ENCODE results near the gene SF3A1. TPM values are rescaled to one million over a fixed set of nuclear protein-coding genes. Genes with fewer than 3 reads are reported as not detected.

The SF3A1 gene
- total RNA-seq, 2 donors from 2014 or later, result 298 to 325 TPM

DNA sequence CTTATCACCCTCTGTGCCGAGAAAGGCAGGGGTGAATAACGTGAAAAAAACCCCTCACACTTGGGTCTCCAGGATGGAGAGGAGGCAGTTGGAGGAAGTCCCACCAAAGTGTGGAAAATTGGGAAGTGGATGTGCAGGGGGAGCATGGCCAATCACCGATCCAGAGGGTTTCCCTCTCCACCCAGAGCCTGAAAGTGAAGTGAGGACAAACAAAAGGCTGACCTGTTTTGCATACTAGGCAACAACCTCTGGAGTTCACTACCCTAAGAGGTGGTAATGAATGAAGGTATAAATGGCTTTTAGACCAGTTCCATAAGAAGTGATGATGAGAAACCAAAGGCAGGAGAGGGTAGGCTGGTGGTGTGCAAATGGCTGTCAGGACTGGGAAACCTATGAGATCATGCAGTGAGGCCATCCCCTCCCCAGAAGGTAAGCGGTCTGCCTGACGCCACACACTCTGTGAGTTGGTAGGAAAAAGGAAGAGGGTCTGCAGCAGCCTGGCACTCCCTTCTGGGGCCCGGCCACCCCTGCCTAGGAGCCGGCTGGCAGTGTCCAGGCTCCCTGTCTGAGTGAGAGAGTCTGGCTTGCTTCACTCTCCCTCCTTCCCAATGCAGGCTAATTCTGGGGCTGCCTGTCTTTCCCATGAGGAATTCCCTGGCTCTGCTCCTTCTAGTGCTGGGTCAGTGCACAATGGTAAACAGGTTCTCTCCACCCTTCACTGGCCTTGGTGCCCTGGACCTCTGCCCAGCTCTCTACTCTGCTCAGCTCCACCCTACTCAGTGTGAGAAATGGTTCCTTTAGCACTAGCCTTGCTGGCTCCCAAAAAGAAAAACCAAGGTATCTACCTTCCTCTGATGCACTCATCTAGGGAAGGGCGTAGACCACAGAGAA lies 45.6 kb downstream of the SF3A1 start:
- ATAC-seq (replicated peaks in 1 of 2), result no peak
- no peak for DNase-seq
- peaks cover 5 to 10% of the 10 kb centered on the region in 2 donors for H3K36me3 Mint-ChIP-seq (ENCODE audit: insufficient read depth in 2 of 2)
- H3K27me3 Mint-ChIP-seq (ENCODE audit: low read depth), result no peaks in the 10 kb centered on the region
- H3K4me1 Mint-ChIP-seq (ENCODE audit: low read depth), result peaks cover 97% of the 10 kb centered on the region
- no peaks in the 10 kb centered on the region for H3K9me3 Mint-ChIP-seq
- peak overlapping the region; percentile 23 to 33 for H3K4me3 Mint-ChIP-seq
- H3K27ac Mint-ChIP-seq, result peak overlapping the region; percentile 78

- DNase-seq, result no peak
- H3K4me1 Mint-ChIP-seq (ENCODE audit: low read depth), result peaks cover 97% of the 10 kb centered on the region
- peaks cover 5 to 10% of the 10 kb centered on the region in 2 donors for H3K36me3 Mint-ChIP-seq (ENCODE audit: insufficient read depth in 2 of 2)
- H3K4me3 Mint-ChIP-seq, result peak overlapping the region; percentile 23 to 68
- peak overlapping the region; percentile 78 for H3K27ac Mint-ChIP-seq
- H3K27me3 Mint-ChIP-seq (ENCODE audit: low read depth), result no peaks in the 10 kb centered on the region
- no peaks in the 10 kb centered on the region for H3K9me3 Mint-ChIP-seq
- peak; percentile 29 to 47 for ATAC-seq (replicated peaks in 1 of 2)
Observed at GRCh38 chr22:30309951-30310741, 46.5 kb downstream of the SF3A1 start.

GRCh38 chr22:30308518-30309230 lies 48.0 kb downstream of the SF3A1 start:
- Mint-ChIP-seq H3K27ac (peak overlapping the region; percentile 94), H3K27me3 (ENCODE audit: low read depth) (no peaks in the 10 kb centered on the region), H3K4me3 (peak overlapping the region in 1 of 2 donors; percentile 29), H3K4me1 (ENCODE audit: low read depth) (peaks cover 97% of the 10 kb centered on the region), H3K9me3 (no peaks in the 10 kb centered on the region), H3K36me3 (ENCODE audit: insufficient read depth in 2 of 2) (peaks cover 6 to 7% of the 10 kb centered on the region in 2 donors)
- DNase-seq (no peak), ATAC-seq (replicated peaks in 1 of 2) (no peak)

- H3K9me3 Mint-ChIP-seq, result no peaks in the 10 kb centered on the region
- H3K27me3 Mint-ChIP-seq (ENCODE audit: low read depth), result no peaks in the 10 kb centered on the region
- H3K36me3 Mint-ChIP-seq (ENCODE audit: insufficient read depth in 2 of 2), result peaks cover 8% of the 10 kb centered on the region in 2 donors
- peak overlapping the region; percentile 94 for H3K27ac Mint-ChIP-seq
- DNase-seq, result no peak
- no peak for ATAC-seq (replicated peaks in 1 of 2)
- peak overlapping the region; percentile 1 to 29 for H3K4me3 Mint-ChIP-seq
- peaks cover 100% of the 10 kb centered on the region for H3K4me1 Mint-ChIP-seq (ENCODE audit: low read depth)
Observed at GRCh38 chr22:30308093-30308492, 48.6 kb downstream of the SF3A1 start.

- Mint-ChIP-seq H3K36me3 (ENCODE audit: insufficient read depth in 2 of 2) (peaks cover 5 to 8% of the 10 kb centered on the region in 2 donors), H3K9me3 (no peaks in the 10 kb centered on the region), H3K27ac (peak overlapping the region; percentile 94), H3K4me3 (peak overlapping the region; percentile 69 to 84), H3K27me3 (ENCODE audit: low read depth) (no peaks in the 10 kb centered on the region), H3K4me1 (ENCODE audit: low read depth) (peaks cover 100% of the 10 kb centered on the region)
- no peak for ATAC-seq (replicated peaks in 1 of 2)
- DNase-seq, result no peak
Observed at GRCh38 chr22:30307041-30307574, 49.6 kb downstream of the SF3A1 start.

DNA sequence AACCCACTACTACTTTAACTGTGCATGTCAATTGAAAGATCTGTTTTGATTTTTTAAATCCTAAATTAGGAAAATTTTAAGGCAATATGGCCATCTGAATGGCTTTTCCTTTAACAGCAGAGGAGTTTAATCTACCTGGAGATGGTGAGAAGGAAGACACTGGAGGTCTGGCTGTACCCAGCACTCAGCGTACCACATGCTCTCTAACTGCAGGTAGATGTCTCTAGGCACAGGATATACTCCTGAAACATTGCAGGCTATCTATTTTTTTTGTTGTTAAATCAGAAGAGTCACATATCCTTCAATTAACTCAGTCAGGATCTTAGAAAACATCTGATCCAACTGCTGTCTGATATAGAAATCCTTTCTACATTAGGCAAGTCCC lies 50.1 kb downstream of the SF3A1 start:
- no peak for DNase-seq
- peak overlapping the region; percentile 94 for H3K27ac Mint-ChIP-seq
- no peak for ATAC-seq (replicated peaks in 1 of 2)
- H3K4me1 Mint-ChIP-seq (ENCODE audit: low read depth), result peaks cover 100% of the 10 kb centered on the region
- H3K9me3 Mint-ChIP-seq, result no peaks in the 10 kb centered on the region
- H3K27me3 Mint-ChIP-seq (ENCODE audit: low read depth), result no peaks in the 10 kb centered on the region
- H3K4me3 Mint-ChIP-seq, result peak overlapping the region; percentile 69 to 84
- peaks cover 5 to 8% of the 10 kb centered on the region in 2 donors for H3K36me3 Mint-ChIP-seq (ENCODE audit: insufficient read depth in 2 of 2)

- H3K9me3 Mint-ChIP-seq, result no peaks in the 10 kb centered on the region
- ATAC-seq (replicated peaks in 1 of 2) (peak; percentile 70), DNase-seq (no peak)
Observed at GRCh38 chr22:30305906-30306626, 50.6 kb downstream of the SF3A1 start.

DNA sequence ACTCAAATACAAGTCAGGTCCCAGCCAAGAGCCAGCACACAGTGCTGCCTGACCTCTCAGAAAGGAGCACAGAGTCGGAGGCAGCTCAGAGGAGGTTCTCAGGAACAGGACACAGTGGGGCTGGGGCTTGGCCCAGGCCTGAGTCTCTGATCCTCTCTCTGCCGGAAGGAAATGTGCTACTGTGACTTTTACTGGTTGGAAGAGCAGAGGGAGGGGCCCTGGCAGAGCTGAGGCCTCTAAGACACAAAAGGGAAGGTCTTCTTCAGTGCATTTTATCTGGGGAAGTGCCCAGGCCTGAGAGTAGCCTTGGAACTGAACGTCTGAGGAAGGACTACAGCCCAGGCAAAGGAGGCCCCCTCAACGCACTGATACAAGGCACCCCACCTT lies 51.2 kb downstream of the SF3A1 start:
- Mint-ChIP-seq H3K4me3 (peak overlapping the region; percentile 69 to 84), H3K27me3 (ENCODE audit: low read depth) (no peaks in the 10 kb centered on the region), H3K36me3 (ENCODE audit: insufficient read depth in 2 of 2) (peaks cover 8% of the 10 kb centered on the region in 2 donors), H3K4me1 (ENCODE audit: low read depth) (peaks cover 98% of the 10 kb centered on the region), H3K9me3 (no peaks in the 10 kb centered on the region), H3K27ac (peak overlapping the region; percentile 94)
- ATAC-seq (replicated peaks in 1 of 2) (peak; percentile 80 to 83), DNase-seq (peak; percentile 49 to 68)

More at GRCh38 chr22:30305906-30306626, 50.6 kb downstream of the SF3A1 start:
- H3K4me3 Mint-ChIP-seq, result peak overlapping the region; percentile 69 to 84
- H3K27ac Mint-ChIP-seq, result peak overlapping the region; percentile 94
- peaks cover 100% of the 10 kb centered on the region for H3K4me1 Mint-ChIP-seq (ENCODE audit: low read depth)
- H3K36me3 Mint-ChIP-seq (ENCODE audit: insufficient read depth in 2 of 2), result peaks cover 8% of the 10 kb centered on the region in 2 donors
- H3K27me3 Mint-ChIP-seq (ENCODE audit: low read depth), result no peaks in the 10 kb centered on the region

DNA sequence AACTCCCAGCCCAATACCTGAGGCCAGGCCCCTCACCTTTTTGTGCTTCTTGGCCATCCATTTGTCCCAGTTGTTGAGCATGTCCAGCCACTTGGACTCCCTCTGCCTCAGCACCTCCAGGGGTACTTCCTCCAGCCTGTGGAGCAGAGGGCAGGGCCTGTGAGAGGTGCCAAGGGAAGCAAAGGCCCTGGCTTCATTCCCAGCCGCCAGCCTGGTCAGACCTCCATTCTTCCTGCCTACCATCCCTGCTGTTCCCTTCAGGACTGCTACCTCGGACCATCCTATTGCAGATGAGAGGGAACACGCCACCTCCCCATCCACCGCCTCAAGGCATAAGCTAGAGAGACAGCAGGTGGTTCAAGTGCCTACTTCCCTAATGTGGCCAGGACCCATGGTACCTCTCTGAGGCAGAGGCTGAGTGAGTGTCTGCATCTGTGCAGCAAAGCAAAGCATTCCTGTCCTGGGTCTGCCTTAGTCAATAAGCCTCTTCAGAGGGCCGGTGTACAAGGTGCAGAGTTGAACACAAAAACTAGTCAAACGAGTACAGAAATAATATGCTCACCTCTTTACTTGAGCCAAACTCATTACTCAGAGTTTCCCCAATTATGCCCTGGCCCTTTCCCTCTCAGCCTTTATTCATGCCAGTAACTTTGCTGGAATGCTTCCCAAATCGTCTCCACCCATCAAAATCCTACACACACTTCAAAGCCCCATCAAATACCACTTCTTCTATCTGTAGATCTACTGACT lies 52.0 kb downstream of the SF3A1 start:
- Mint-ChIP-seq H3K4me1 (ENCODE audit: low read depth) (peaks cover 90% of the 10 kb centered on the region), H3K9me3 (no peaks in the 10 kb centered on the region), H3K27me3 (ENCODE audit: low read depth) (no peaks in the 10 kb centered on the region), H3K27ac (peak overlapping the region; percentile 94), H3K36me3 (ENCODE audit: insufficient read depth in 2 of 2) (peaks cover 8% of the 10 kb centered on the region in 2 donors), H3K4me3 (peak overlapping the region; percentile 69 to 84)
- DNase-seq, result no peak
- no peak for ATAC-seq (replicated peaks in 1 of 2)

DNA sequence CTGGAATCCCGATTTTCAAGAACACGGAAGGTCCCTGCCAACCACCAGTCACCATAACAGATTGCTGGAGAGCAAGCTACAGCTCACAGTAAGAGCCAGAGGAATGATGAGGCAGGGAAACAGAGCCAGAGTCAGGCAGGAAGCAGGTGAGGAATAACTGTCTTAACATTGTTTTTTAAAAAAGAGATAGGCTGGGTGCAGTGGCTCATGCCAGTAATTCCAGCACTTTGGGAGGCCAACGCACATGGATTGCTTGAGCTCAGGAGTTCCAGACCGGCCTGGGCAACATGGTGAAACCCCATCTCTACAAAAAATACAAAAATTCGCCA lies 53.9 kb downstream of the SF3A1 start:
- Mint-ChIP-seq H3K36me3 (ENCODE audit: insufficient read depth in 2 of 2) (peaks cover 8 to 12% of the 10 kb centered on the region in 2 donors), H3K4me1 (ENCODE audit: low read depth) (peaks cover 86% of the 10 kb centered on the region), H3K27me3 (ENCODE audit: low read depth) (no peaks in the 10 kb centered on the region), H3K9me3 (no peaks in the 10 kb centered on the region), H3K4me3 (peak overlapping the region; percentile 5 to 62), H3K27ac (peak overlapping the region; percentile 97)
- DNase-seq (no peak), ATAC-seq (replicated peaks in 1 of 2) (no peak)

GRCh38 chr22:30301995-30302809 lies 54.5 kb downstream of the SF3A1 start:
- Mint-ChIP-seq H3K27me3 (ENCODE audit: low read depth) (no peaks in the 10 kb centered on the region), H3K9me3 (no peaks in the 10 kb centered on the region), H3K27ac (peak overlapping the region; percentile 97), H3K4me1 (ENCODE audit: low read depth) (peaks cover 86% of the 10 kb centered on the region), H3K36me3 (ENCODE audit: insufficient read depth in 2 of 2) (peaks cover 8 to 12% of the 10 kb centered on the region in 2 donors), H3K4me3 (peak overlapping the region; percentile 5 to 62)
- no peak for ATAC-seq (replicated peaks in 1 of 2)
- DNase-seq, result no peak

Data from activated T-cell treated with anti-CD3 and anti-CD28 coated beads, Interleukin-2, amount 50 U/mL, for 72 hours (primary cell).